ENCODE results near the gene DNAJC9. TPM values are rescaled to one million over a fixed set of nuclear protein-coding genes. Genes with fewer than 3 reads are reported as not detected.
A peak's percentile ranks its signal among the peaks of the same experiment; 100 is the strongest.

DNAJC9 gene
- total and polyA plus RNA-seq, 12 donors = 5.6 to 11.2 (median 7.5) TPM

- intact Hi-C loops (cut with DNase I) = no loop called here
- H3K9me3 ChIP-seq = no peaks in the 10 kb centered on the region
- 82 to 84% methylated on average over 6 of the region's 6 CpGs for WGBS, 2 donors
- DNase-seq = no peak
- no peaks in the 10 kb centered on the region for H3K27me3 ChIP-seq
- ATAC-seq = no peak
- H3K4me1 ChIP-seq = peaks cover 0 to 25% (median 9%) of the 10 kb centered on the region in 9 donors
- H3K27ac ChIP-seq = peak overlapping the region in 1 of 10 donors; percentile 42
- peaks cover 0 to 71% (median 9%) of the 10 kb centered on the region in 9 donors for H3K36me3 ChIP-seq
- TF ChIP-seq, protein P1, sequence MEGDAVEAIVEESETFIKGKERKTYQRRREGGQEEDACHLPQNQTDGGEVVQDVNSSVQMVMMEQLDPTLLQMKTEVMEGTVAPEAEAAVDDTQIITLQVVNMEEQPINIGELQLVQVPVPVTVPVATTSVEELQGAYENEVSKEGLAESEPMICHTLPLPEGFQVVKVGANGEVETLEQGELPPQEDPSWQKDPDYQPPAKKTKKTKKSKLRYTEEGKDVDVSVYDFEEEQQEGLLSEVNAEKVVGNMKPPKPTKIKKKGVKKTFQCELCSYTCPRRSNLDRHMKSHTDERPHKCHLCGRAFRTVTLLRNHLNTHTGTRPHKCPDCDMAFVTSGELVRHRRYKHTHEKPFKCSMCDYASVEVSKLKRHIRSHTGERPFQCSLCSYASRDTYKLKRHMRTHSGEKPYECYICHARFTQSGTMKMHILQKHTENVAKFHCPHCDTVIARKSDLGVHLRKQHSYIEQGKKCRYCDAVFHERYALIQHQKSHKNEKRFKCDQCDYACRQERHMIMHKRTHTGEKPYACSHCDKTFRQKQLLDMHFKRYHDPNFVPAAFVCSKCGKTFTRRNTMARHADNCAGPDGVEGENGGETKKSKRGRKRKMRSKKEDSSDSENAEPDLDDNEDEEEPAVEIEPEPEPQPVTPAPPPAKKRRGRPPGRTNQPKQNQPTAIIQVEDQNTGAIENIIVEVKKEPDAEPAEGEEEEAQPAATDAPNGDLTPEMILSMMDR (IDR thresholded peaks at IDR 0.05) = no peak
- no peak overlapping the region for H3K4me3 ChIP-seq
Observed at GRCh38 chr10:73229567-73229966, 17.5 kb downstream of the DNAJC9 start.

DNA sequence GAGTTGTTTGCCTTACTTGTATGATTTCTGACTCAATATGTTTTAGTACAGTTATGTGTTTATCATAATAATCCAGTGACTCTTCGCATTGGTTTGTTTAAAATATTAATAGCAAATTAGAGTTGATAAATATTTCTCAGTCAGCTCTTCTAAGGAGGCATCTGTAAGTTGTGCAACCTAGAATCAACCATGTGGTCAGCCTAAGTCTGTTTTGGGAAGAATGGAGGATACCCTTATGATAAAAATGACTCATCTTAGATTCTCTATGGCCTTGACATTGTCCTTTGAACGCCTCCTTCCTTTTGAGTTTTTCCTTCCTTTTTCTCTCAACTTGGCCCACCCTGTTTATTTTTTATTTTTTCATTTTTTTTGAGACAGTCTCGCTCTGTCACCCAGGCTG lies 18.8 kb downstream of the DNAJC9 start:
- Histone ChIP-seq H3K4me1 (peaks cover 0 to 25% (median 2%) of the 10 kb centered on the region in 9 donors), H3K27me3 (no peaks in the 10 kb centered on the region), H3K4me3 (no peak overlapping the region), H3K27ac (peak overlapping the region in 1 of 10 donors; percentile 26), H3K9me3 (no peaks in the 10 kb centered on the region), H3K36me3 (peaks cover 0 to 59% (median 9%) of the 10 kb centered on the region in 9 donors)
- WGBS, 2 donors = 88 to 93% methylated on average over 3 of the region's 3 CpGs
- DNase-seq = no peak
- TF ChIP-seq, protein P1 (IDR thresholded peaks at IDR 0.05) = no peak
- ATAC-seq = no peak
- intact Hi-C loops (cut with DNase I) = no loop called here

DNA sequence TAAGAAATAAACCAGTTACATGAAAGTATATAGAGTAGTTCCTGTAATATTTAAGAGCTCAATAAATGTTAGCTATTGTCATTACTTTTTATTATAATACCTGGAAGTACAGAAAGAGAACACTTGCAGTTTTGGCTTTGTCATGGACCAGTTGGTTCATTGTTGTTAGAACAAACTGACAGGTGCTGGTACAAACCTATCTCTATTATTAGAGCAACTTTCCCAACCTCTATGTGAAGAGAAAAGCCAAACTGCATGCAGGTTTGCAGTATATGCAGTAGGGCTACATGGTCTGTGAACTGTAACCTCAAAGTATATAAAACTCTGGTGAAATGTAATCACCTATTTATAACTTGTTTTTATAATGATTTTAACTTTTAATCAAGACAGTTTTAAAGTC lies 20.4 kb downstream of the DNAJC9 start:
- Histone ChIP-seq H3K4me3 (no peak overlapping the region), H3K4me1 (peaks cover 0 to 25% (median 0%) of the 10 kb centered on the region in 9 donors), H3K9me3 (no peaks in the 10 kb centered on the region), H3K36me3 (peaks cover 0 to 53% (median 8%) of the 10 kb centered on the region in 9 donors), H3K27ac (no peak overlapping the region), H3K27me3 (no peaks in the 10 kb centered on the region)
- TF ChIP-seq, protein P1 (IDR thresholded peaks at IDR 0.05) = no peak
- intact Hi-C loops (cut with DNase I) = no loop called here
- no peak for DNase-seq
- no peak for ATAC-seq

GRCh38 chr10:73225518-73225917 lies 21.5 kb downstream of the DNAJC9 start:
- intact Hi-C loops (cut with DNase I) = no loop called here
- H3K4me3 ChIP-seq = no peak overlapping the region
- H3K27me3 ChIP-seq = no peaks in the 10 kb centered on the region
- H3K27ac ChIP-seq = no peak overlapping the region
- H3K36me3 ChIP-seq = peaks cover 0 to 47% (median 5%) of the 10 kb centered on the region in 9 donors
- H3K4me1 ChIP-seq = peaks cover 0 to 25% (median 0%) of the 10 kb centered on the region in 9 donors
- H3K9me3 ChIP-seq = no peaks in the 10 kb centered on the region
- ATAC-seq = no peak
- TF ChIP-seq, protein P1 (IDR thresholded peaks at IDR 0.05) = no peak
- DNase-seq = no peak
